ENCODE measurements around the gene ABHD6. TPM values are rescaled to one million over a fixed set of nuclear protein-coding genes. Genes with fewer than 3 reads are reported as not detected.
A peak's percentile ranks its signal among the peaks of the same experiment; 100 is the strongest.

The ABHD6 gene
- total and polyA plus RNA-seq, 2 experiments from 2014 or later: 24.6 to 25.1 TPM

DNA sequence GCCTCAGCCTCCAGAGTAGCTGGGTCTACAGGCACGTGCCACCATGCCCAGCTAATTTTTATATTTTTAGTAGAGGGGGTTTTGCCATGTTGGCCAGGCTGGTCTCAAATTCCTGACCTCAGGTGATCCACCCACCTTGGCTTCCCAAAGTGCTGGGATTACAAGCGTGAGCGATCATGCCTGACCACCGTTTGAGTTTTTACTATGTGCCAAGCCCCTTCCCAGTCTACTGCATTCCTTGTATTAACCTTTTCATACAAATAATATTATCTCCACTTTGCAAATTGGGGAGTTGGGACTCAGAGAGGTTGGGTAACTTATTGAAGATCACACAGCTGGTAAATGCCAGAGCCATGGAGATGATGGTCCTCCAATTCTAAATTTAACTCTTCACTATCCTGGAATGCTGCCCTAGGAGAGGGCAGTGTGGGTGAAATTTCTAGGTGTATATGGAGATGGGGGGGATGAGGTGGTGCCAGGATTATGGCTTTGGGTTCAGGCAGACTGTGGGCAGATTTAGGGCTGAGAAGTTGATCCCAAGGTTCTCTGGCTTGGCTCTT lies 94.1 kb downstream of the ABHD6 start:
- Histone ChIP-seq H3K9me3 (ENCODE audit: low read depth) (no peaks in the 10 kb centered on the region), H3K4me1 (ENCODE audit: insufficient read depth) (peaks cover 8% of the 10 kb centered on the region), H3K4me3 (no peak overlapping the region), H3K4me2 (no peak overlapping the region), H3K27me3 (no peaks in the 10 kb centered on the region), H3K36me3 (replicated peaks; ENCODE audit: insufficient read depth, low read depth) (no peaks in the 10 kb centered on the region), H3K9me2 (replicated peaks; ENCODE audit: insufficient read depth) (no peaks in the 10 kb centered on the region), H4K20me1 (ENCODE audit: insufficient read depth, poor library complexity, severe bottlenecking) (no peaks in the 10 kb centered on the region), H3K27ac (no peak overlapping the region), H2AFZ (no peak overlapping the region), H3K79me2 (peaks cover 15% of the 10 kb centered on the region)
- TF ChIP-seq, protein P1, sequence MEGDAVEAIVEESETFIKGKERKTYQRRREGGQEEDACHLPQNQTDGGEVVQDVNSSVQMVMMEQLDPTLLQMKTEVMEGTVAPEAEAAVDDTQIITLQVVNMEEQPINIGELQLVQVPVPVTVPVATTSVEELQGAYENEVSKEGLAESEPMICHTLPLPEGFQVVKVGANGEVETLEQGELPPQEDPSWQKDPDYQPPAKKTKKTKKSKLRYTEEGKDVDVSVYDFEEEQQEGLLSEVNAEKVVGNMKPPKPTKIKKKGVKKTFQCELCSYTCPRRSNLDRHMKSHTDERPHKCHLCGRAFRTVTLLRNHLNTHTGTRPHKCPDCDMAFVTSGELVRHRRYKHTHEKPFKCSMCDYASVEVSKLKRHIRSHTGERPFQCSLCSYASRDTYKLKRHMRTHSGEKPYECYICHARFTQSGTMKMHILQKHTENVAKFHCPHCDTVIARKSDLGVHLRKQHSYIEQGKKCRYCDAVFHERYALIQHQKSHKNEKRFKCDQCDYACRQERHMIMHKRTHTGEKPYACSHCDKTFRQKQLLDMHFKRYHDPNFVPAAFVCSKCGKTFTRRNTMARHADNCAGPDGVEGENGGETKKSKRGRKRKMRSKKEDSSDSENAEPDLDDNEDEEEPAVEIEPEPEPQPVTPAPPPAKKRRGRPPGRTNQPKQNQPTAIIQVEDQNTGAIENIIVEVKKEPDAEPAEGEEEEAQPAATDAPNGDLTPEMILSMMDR (IDR thresholded peaks at IDR 0.05; ENCODE audit: poor library complexity): no peak
- no peak for TF ChIP-seq EZH2phosphoT487 (IDR thresholded peaks at IDR 0.05; ENCODE audit: low read depth, severe bottlenecking, unreplicated experiment)
- no peak for TF ChIP-seq EZH2 (IDR thresholded peaks at IDR 0.05; ENCODE audit: borderline replicate concordance)
- DNase-seq (ENCODE audit: low spot score): no peak
- 81% methylated on average over 4 of the region's 4 CpGs for WGBS (ENCODE audit: low lambda C conversion rate, missing lambda C conversion rate)

DNA sequence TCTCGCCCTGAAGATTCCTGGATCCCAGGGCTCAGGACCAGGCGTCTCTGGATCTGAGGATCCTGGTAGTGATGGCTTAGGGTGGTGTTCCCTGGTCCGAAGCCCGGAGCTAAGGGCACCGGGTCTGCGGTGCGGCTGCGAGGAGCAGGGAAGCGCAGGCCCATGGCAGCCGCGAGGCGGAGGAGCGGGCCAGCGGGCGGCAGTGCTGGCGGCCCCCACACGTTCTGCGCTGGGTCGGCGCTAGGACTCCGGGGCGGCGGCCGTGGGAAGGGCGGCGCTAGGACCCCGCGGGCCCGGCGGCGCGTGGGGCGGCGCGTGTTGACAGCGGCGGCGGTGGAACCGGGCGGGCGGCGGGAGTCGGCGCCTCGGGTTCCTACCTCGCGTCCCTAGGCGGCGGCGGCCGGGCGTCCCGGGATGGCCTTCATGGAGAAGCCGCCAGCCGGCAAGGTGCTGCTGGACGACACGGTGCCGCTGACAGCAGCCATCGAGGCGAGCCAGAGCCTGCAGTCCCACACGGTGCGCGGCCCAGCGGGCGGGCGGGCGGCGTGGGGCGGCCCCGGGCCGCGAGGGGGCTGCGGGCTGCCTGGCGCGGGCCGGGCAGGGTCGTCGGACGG lies 95.1 kb downstream of the ABHD6 start, which contains the start of gene PXK:
Gene PXK (plus strand): TSS at position 318 of the 614 bp plus-strand sequence. CDS start 97 bp downstream, at position 415.
- H3K27ac ChIP-seq: peak within 1 kb of the TSS; percentile 10
- TF ChIP-seq EZH2phosphoT487 (IDR thresholded peaks at IDR 0.05; ENCODE audit: low read depth, severe bottlenecking, unreplicated experiment) (no peak), EZH2 (IDR thresholded peaks at IDR 0.05; ENCODE audit: borderline replicate concordance) (no peak)
- TF ChIP-seq, protein P1 (IDR thresholded peaks at IDR 0.05; ENCODE audit: poor library complexity): no peak
- H3K9me3 ChIP-seq (ENCODE audit: low read depth): no peaks in the 10 kb centered on the region
- no peaks in the 10 kb centered on the region for H3K27me3 ChIP-seq
- peak; percentile 88 for DNase-seq (ENCODE audit: low spot score)
- H2AFZ ChIP-seq: peak within 1 kb of the TSS; percentile 53
- peaks cover 25% of the 10 kb centered on the region for H3K79me2 ChIP-seq
- H3K4me3 ChIP-seq: peak within 1 kb of the TSS; percentile 94
- H3K9me2 ChIP-seq (replicated peaks; ENCODE audit: insufficient read depth): no peaks in the 10 kb centered on the region
- peak within 1 kb of the TSS; percentile 93 for H3K4me2 ChIP-seq
- H3K4me1 ChIP-seq (ENCODE audit: insufficient read depth): peaks cover 8% of the 10 kb centered on the region
- no peaks in the 10 kb centered on the region for H4K20me1 ChIP-seq (ENCODE audit: insufficient read depth, poor library complexity, severe bottlenecking)
- H3K36me3 ChIP-seq (replicated peaks; ENCODE audit: insufficient read depth, low read depth): no peaks in the 10 kb centered on the region
- WGBS (ENCODE audit: low lambda C conversion rate, missing lambda C conversion rate): 2% methylated on average over 36 of the region's 79 CpGs

DNA sequence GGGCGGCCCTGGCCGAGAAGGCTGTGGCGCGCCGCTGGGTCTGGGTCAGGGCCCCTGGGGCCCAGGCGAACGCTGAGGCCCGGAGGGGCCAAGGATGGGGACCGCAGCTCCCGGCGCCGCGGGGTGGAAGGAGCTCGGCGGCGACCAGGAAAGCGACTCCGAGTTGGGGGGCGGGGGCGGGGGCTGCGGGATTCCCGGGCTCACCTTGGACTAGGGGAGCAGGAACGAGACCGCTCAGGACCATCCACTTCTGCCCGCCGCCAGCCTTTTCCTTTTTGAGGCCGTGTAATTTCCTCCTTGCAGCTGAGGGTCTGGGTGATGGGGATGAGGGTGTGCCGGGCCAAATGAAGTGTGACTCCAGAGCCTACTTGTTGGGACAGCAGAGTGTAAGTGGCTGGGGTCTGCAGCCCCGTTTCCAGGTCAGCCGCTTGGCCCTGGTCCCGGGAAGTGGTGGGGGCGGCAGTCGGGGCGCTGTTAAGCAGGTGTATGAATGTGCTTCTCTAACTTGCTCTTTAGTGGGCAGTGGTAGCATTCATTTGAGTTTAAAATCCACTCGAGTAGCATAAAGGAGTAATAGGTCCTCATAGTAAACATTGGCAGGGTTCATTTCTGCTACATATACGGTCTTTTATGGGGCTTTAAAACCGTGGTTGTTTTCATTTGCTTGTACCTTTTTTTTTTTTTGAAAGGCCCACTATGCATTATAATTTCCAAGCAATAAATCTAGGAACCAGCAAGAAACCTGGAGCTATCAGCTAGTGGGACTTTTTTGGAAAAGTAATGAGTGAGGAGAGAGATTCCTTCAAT lies 95.8 kb downstream of the ABHD6 start:
- H2AFZ ChIP-seq: peak overlapping the region; percentile 53
- peak overlapping the region; percentile 94 for H3K4me3 ChIP-seq
- no peaks in the 10 kb centered on the region for H3K36me3 ChIP-seq (replicated peaks; ENCODE audit: insufficient read depth, low read depth)
- peaks cover 8% of the 10 kb centered on the region for H3K4me1 ChIP-seq (ENCODE audit: insufficient read depth)
- DNase-seq (ENCODE audit: low spot score): peak; percentile 42
- H4K20me1 ChIP-seq (ENCODE audit: insufficient read depth, poor library complexity, severe bottlenecking): no peaks in the 10 kb centered on the region
- H3K4me2 ChIP-seq: peak overlapping the region; percentile 93
- peak overlapping the region; percentile 10 for H3K27ac ChIP-seq
- H3K27me3 ChIP-seq: no peaks in the 10 kb centered on the region
- 1% methylated on average over 27 of the region's 37 CpGs for WGBS (ENCODE audit: low lambda C conversion rate, missing lambda C conversion rate)
- H3K79me2 ChIP-seq: peaks cover 30% of the 10 kb centered on the region
- TF ChIP-seq, protein P1 (IDR thresholded peaks at IDR 0.05; ENCODE audit: poor library complexity): peak; percentile 38
- no peak for TF ChIP-seq EZH2phosphoT487 (IDR thresholded peaks at IDR 0.05; ENCODE audit: low read depth, severe bottlenecking, unreplicated experiment)
- no peaks in the 10 kb centered on the region for H3K9me2 ChIP-seq (replicated peaks; ENCODE audit: insufficient read depth)
- no peaks in the 10 kb centered on the region for H3K9me3 ChIP-seq (ENCODE audit: low read depth)
